CD14-positive monocyte (primary cell): ENCODE measurements around the gene FAM131A. TPM values are rescaled to one million over a fixed set of nuclear protein-coding genes. Genes with fewer than 3 reads are reported as not detected.

Experiments used
- DNase-seq, 3 donors: peaks; one replicate each; pipeline ENCODE4 v3.0.0-alpha.2; 2011 to 2022
- H2AFZ ChIP-seq: 2 replicates; pipeline ENCODE4 v1.6.0; 2012; ENCODE audit warnings: mild to moderate bottlenecking, low read depth, low read length, inconsistent platforms; ENCODE audit not compliant: insufficient read depth, poor library complexity, severe bottlenecking
- H3K27ac ChIP-seq, 2 donors: 1 replicate in 1 of 2; 2 replicates in 1 of 2; pipeline ENCODE4 v1.5.1; 2012 to 2013; ENCODE audit warnings: low read length in 2 of 2, control low read depth in 1 of 2, inconsistent platforms in 1 of 2, low read depth in 1 of 2, mild to moderate bottlenecking in 1 of 2
- H3K27me3 ChIP-seq, 2 donors: one replicate each; pipeline versions ENCODE4 v1.6.0 to v1.6.1; 2011 to 2013; ENCODE audit warnings: low read length in 2 of 2; ENCODE audit not compliant: control insufficient read depth in 2 of 2, insufficient read depth in 2 of 2
- H3K36me3 ChIP-seq, 2 donors: replicated peaks in 1 of 2; 1 replicate in 1 of 2; 2 replicates in 1 of 2; pipeline versions ENCODE4 v1.5.1 to v1.6.1; 2012 to 2013; ENCODE audit warnings: low read length in 2 of 2, control low read depth in 1 of 2, inconsistent platforms in 1 of 2, mild to moderate bottlenecking in 1 of 2; ENCODE audit not compliant: insufficient read depth in 2 of 2, control insufficient read depth in 1 of 2
- H3K4me1 ChIP-seq, 2 donors: 1 replicate in 1 of 2; 2 replicates in 1 of 2; pipeline versions ENCODE4 v1.5.1 to v1.6.1; 2012 to 2013; ENCODE audit warnings: low read length in 2 of 2, control low read depth in 1 of 2, inconsistent platforms in 1 of 2, mild to moderate bottlenecking in 1 of 2, moderate library complexity in 1 of 2; ENCODE audit not compliant: insufficient read depth in 2 of 2, control insufficient read depth in 1 of 2
- H3K4me2 ChIP-seq: replicated peaks from 2 replicates; pipeline ENCODE3; 2012; ENCODE audit warnings: low read length, moderate library complexity, mild to moderate bottlenecking; ENCODE audit not compliant: poor library complexity, severe bottlenecking; ENCODE audit errors: extremely low read depth
- H3K4me3 ChIP-seq, 3 experiments: fragments of 200-600 bp in 1 of 3; sonication (generic) in 1 of 3; replicated peaks in 1 of 3; 1 replicate in 2 of 3; 2 replicates in 1 of 3; pipeline ENCODE4 v1.5.1; 2011 to 2013; ENCODE audit warnings: low read length in 3 of 3, mild to moderate bottlenecking in 3 of 3, control low read depth in 2 of 3, low read depth in 2 of 3, inconsistent platforms in 1 of 3, moderate library complexity in 1 of 3
- H3K79me2 ChIP-seq: 2 replicates; pipeline ENCODE4 v1.6.0; 2012; ENCODE audit warnings: mild to moderate bottlenecking, control low read depth, inconsistent platforms, low read length, moderate library complexity; ENCODE audit not compliant: insufficient read depth
- H3K9ac ChIP-seq: 2 replicates; pipeline ENCODE4 v1.6.0; 2017; ENCODE audit warnings: low read length, mild to moderate bottlenecking; ENCODE audit not compliant: insufficient read depth, poor library complexity, severe bottlenecking
- H3K9me3 ChIP-seq, 2 donors: replicated peaks in 1 of 2; 1 replicate in 1 of 2; 2 replicates in 1 of 2; pipeline versions ENCODE4 v1.5.1 to v1.6.1; 2012 to 2013; ENCODE audit warnings: low read length in 2 of 2, control low read depth in 1 of 2; ENCODE audit not compliant: control insufficient read depth in 1 of 2, insufficient read depth in 1 of 2
- H4K20me1 ChIP-seq: 2 replicates; pipeline ENCODE4 v1.6.0; 2012; ENCODE audit warnings: mild to moderate bottlenecking, low read length, control low read depth, moderate library complexity; ENCODE audit not compliant: insufficient read depth
- H3K27ac Mint-ChIP-seq, 7 donors: one replicate each; pipeline ENCODE4 v1.8.0; 2020; ENCODE audit warnings: mild to moderate bottlenecking in 7 of 7, mixed read lengths in 7 of 7, moderate library complexity in 6 of 7, inconsistent platforms in 2 of 7
- H3K27me3 Mint-ChIP-seq, 3 donors: one replicate each; pipeline ENCODE4 v1.8.0; 2021 to 2022; ENCODE audit warnings: low read depth in 3 of 3, mild to moderate bottlenecking in 3 of 3, mixed read lengths in 3 of 3, moderate library complexity in 3 of 3, inconsistent platforms in 1 of 3
- H3K36me3 Mint-ChIP-seq, 2 donors: one replicate each; pipeline ENCODE4 v1.8.0; 2020; ENCODE audit warnings: mixed read lengths in 2 of 2, inconsistent platforms in 1 of 2, mild to moderate bottlenecking in 1 of 2
- H3K4me1 Mint-ChIP-seq: one replicate; pipeline ENCODE4 v1.8.0; 2020; ENCODE audit warnings: mild to moderate bottlenecking, mixed read lengths
- H3K4me3 Mint-ChIP-seq, 2 donors: one replicate each; pipeline ENCODE4 v1.8.0; 2020; ENCODE audit warnings: mild to moderate bottlenecking in 2 of 2, mixed read lengths in 2 of 2, moderate library complexity in 1 of 2
- H3K9me3 Mint-ChIP-seq, 7 donors: one replicate each; pipeline ENCODE4 v1.8.0; 2020 to 2022; ENCODE audit warnings: mixed read lengths in 7 of 7, mild to moderate bottlenecking in 6 of 7, moderate library complexity in 6 of 7, inconsistent platforms in 2 of 7
- CTCF ChIP-seq: fragments of 200-600 bp; IDR thresholded peaks from one replicate; pipeline ENCODE4 v1.8.0; 2022; ENCODE audit warnings: antibody characterized with exemption, mild to moderate bottlenecking
- WGBS: methylation state at CpG from one replicate; pipeline ENCODE4 v1.1.5; 2013; ENCODE audit warnings: missing lambda C conversion rate; ENCODE audit not compliant: insufficient coverage; 5-methylcytosine and 5-hydroxymethylcytosine counted together
- intact Hi-C, 2 donors: fragments of 100-400 bp; cut with micrococcal nuclease; formaldehyde crosslinking; loops; one replicate each; pipeline versions ENCODE4 v1.15.0 to v1.15.1; 2023
- polyA plus RNA-seq, 3 donors: library from polyadenylated mRNA; depleted of rRNA in 1 of 3; unstranded in 2 of 3; stranded (reverse) in 1 of 3; fragments of 300-500 nt in 2 of 3; fragments of >200 nt in 1 of 3; fragmentation: Illumina TruSeq in 2 of 3; gene quantifications; 1 replicate in 2 of 3; 2 replicates in 1 of 3; pipeline ENCODE4 v1.2.3, GENCODE V29; 2012 to 2021

The FAM131A gene
- polyA plus RNA-seq, 3 donors: 5.8 to 30.6 (median 7.7) TPM

GRCh38 chr3:184316792-184317191, 20.6 kb upstream of the FAM131A start:
- H3K9ac ChIP-seq: no peak overlapping the region
- intact Hi-C loops: no loop called here
- H3K79me2 ChIP-seq: peaks cover 71% of the 10 kb centered on the region
- H3K4me1 ChIP-seq: peaks cover 71 to 77% of the 10 kb centered on the region in 2 donors
- H3K27me3 ChIP-seq: no peaks in the 10 kb centered on the region
- peak overlapping the region in 1 of 3 experiments; percentile 91 for H3K4me3 ChIP-seq
- H3K27ac ChIP-seq: peak overlapping the region in 1 of 2 donors; percentile 91
- peaks cover 0 to 5% (median 0%) of the 10 kb centered on the region in 3 donors for H3K27me3 Mint-ChIP-seq
- peaks cover 55% of the 10 kb centered on the region for H3K4me1 Mint-ChIP-seq
- peaks cover 24 to 36% of the 10 kb centered on the region in 2 donors for H3K36me3 ChIP-seq
- H3K4me2 ChIP-seq: peak overlapping the region; percentile 98
- peak overlapping the region; percentile 89 to 93 for H3K4me3 Mint-ChIP-seq
- H2AFZ ChIP-seq: no peak overlapping the region
- WGBS: 90% methylated on average over 7 of the region's 7 CpGs
- peaks cover 0 to 2% (median 0%) of the 10 kb centered on the region in 7 donors for H3K9me3 Mint-ChIP-seq
- TF ChIP-seq CTCF: no peak
- peaks cover 37% of the 10 kb centered on the region for H4K20me1 ChIP-seq
- DNase-seq: no peak
- H3K36me3 Mint-ChIP-seq: peaks cover 34 to 35% of the 10 kb centered on the region in 2 donors
- peak overlapping the region in 5 of 7 donors; percentile 79 to 97 (median 87) for H3K27ac Mint-ChIP-seq
- no peaks in the 10 kb centered on the region for H3K9me3 ChIP-seq

DNA sequence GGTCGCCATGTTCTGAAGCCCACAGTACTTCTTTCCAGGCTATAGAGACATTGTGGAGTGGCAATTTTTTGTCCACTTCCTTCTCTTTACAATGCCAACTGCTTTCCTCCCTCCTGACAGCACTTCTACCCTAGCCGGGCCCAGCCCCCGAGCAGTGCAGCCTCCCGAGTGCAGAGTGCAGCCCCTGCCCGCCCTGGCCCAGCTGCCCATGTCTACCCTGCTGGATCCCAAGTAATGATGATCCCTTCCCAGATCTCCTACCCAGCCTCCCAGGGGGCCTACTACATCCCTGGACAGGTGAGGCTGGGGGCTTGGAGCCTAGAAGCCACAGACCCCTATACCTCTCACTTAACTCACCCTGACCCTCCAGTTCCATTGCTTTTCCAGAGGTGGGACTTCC, 20.2 kb upstream of the FAM131A start:
- Mint-ChIP-seq H3K4me1 (peaks cover 59% of the 10 kb centered on the region), H3K27me3 (peaks cover 0 to 5% (median 0%) of the 10 kb centered on the region in 3 donors), H3K36me3 (peaks cover 39% of the 10 kb centered on the region in 2 donors), H3K9me3 (peaks cover 0 to 2% (median 0%) of the 10 kb centered on the region in 7 donors), H3K4me3 (no peak overlapping the region), H3K27ac (peak overlapping the region in 5 of 7 donors; percentile 8 to 97 (median 65))
- Histone ChIP-seq H4K20me1 (peaks cover 41% of the 10 kb centered on the region), H3K27ac (peak overlapping the region in 1 of 2 donors; percentile 91), H3K4me2 (peak overlapping the region; percentile 98), H3K36me3 (peaks cover 27 to 40% of the 10 kb centered on the region in 2 donors), H2AFZ (no peak overlapping the region), H3K4me3 (peak overlapping the region in 1 of 3 experiments; percentile 91), H3K4me1 (peaks cover 76 to 81% of the 10 kb centered on the region in 2 donors), H3K79me2 (peaks cover 71% of the 10 kb centered on the region), H3K9me3 (no peaks in the 10 kb centered on the region), H3K27me3 (no peaks in the 10 kb centered on the region), H3K9ac (no peak overlapping the region)
- intact Hi-C loops: no loop called here
- whole genome bisulfite sequencing: 59% methylated on average over 4 of the region's 5 CpGs
- DNase-seq: no peak
- TF ChIP-seq CTCF: no peak
